ENCODE results near the gene PCBP3. TPM values are rescaled to one million over a fixed set of nuclear protein-coding genes. Genes with fewer than 3 reads are reported as not detected.
"Not testable (repeated sequence)": the region's sequence is repeated elsewhere in the genome, so short reads cannot be mapped to it uniquely, and the experiment has no call there.

The PCBP3 gene
- total RNA-seq, 4 donors from 2014 or later: 0.77 to 8.6 (median 3.2) TPM; not detected in 1

DNA sequence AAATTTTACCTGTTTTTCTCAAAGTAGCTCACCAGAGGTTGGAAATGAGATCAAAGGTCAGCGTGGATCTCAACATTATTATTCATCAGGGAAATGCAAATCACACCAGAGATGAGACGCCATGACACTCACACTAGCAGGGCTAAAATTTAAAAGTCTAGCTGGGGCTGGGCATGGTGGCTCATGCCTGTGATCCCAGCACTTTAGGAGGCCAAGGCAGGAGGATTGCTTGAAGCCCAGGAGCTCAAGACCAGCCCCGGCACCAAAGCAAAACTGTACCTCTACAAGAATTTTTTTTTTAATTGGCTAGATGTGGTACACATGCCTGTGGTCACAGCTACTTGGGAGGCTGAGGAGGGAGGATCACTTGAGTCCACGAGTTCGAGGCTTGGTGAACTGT, 41.4 kb upstream of the PCBP3 start:
- H3K9me3 ChIP-seq: peaks cover 0 to 5% of the 10 kb centered on the region in 2 donors
- no peaks in the 10 kb centered on the region for H3K36me3 ChIP-seq
- no peak for DNase-seq
- H3K27me3 ChIP-seq: no peaks in the 10 kb centered on the region
- TF ChIP-seq, protein P1, sequence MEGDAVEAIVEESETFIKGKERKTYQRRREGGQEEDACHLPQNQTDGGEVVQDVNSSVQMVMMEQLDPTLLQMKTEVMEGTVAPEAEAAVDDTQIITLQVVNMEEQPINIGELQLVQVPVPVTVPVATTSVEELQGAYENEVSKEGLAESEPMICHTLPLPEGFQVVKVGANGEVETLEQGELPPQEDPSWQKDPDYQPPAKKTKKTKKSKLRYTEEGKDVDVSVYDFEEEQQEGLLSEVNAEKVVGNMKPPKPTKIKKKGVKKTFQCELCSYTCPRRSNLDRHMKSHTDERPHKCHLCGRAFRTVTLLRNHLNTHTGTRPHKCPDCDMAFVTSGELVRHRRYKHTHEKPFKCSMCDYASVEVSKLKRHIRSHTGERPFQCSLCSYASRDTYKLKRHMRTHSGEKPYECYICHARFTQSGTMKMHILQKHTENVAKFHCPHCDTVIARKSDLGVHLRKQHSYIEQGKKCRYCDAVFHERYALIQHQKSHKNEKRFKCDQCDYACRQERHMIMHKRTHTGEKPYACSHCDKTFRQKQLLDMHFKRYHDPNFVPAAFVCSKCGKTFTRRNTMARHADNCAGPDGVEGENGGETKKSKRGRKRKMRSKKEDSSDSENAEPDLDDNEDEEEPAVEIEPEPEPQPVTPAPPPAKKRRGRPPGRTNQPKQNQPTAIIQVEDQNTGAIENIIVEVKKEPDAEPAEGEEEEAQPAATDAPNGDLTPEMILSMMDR (IDR thresholded peaks at IDR 0.05): no peak
- no peak for TF ChIP-seq POLR2A (IDR thresholded peaks at IDR 0.05)
- H3K4me3 ChIP-seq: no peak overlapping the region
- no peaks in the 10 kb centered on the region for H3K4me1 ChIP-seq
- H3K27ac ChIP-seq: no peak overlapping the region
- intact Hi-C loops (cut with DNase I; ENCODE audit: low total_unique reads): no loop called here

DNA sequence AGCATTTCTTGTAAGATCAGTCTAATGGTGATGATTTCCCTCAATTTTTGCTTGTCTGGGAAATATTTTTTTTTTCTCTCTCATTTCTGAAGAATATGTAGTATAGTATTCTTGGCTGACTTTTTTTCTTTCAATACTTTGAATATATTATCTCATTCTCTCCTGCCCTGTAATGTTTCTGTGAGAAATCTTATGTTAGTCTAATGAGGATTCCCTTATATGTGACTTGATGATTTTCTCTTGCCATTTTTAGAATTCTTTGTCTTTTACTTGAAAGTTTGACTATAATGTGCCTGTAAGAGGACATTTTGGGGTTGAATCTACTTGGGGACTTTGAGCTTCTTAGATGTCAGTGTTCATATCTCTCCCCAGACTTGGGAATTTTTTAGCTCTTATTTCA, 40.0 kb upstream of the PCBP3 start:
- peaks cover 0 to 5% of the 10 kb centered on the region in 2 donors for H3K9me3 ChIP-seq
- no peak overlapping the region for H3K27ac ChIP-seq
- no peak for DNase-seq
- H3K27me3 ChIP-seq: no peaks in the 10 kb centered on the region
- H3K36me3 ChIP-seq: no peaks in the 10 kb centered on the region
- H3K4me1 ChIP-seq: no peaks in the 10 kb centered on the region
- no peak for TF ChIP-seq POLR2A (IDR thresholded peaks at IDR 0.05)
- TF ChIP-seq, protein P1 (IDR thresholded peaks at IDR 0.05): no peak
- no peak overlapping the region for H3K4me3 ChIP-seq
- intact Hi-C loops (cut with DNase I; ENCODE audit: low total_unique reads): no loop called here

DNA sequence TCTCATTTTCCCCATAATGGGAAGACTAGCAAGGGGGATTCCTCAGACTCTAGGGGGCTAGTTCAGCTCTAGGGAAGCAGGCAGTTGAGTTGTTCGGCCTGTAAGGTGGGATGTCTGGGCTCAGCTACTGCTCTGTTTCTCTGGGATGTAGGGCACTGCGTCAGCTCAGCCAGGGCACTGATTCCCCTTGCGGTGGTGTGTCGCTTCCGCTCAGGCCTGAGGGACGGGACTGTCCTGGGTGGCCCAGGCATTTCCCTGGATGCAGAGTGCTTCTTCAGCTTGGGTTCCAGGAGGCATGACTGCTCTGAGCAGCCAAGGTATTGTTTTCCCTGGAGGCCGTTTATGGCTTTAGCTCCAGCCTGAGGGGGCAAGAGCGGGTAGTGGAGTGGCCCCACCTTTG, 38.8 kb upstream of the PCBP3 start:
- H3K4me3 ChIP-seq; H3K27ac ChIP-seq; H3K36me3 ChIP-seq; DNase-seq; H3K9me3 ChIP-seq; H3K4me1 ChIP-seq; H3K27me3 ChIP-seq; intact Hi-C loops (cut with DNase I; ENCODE audit: low total_unique reads): not testable (repeated sequence)

DNA sequence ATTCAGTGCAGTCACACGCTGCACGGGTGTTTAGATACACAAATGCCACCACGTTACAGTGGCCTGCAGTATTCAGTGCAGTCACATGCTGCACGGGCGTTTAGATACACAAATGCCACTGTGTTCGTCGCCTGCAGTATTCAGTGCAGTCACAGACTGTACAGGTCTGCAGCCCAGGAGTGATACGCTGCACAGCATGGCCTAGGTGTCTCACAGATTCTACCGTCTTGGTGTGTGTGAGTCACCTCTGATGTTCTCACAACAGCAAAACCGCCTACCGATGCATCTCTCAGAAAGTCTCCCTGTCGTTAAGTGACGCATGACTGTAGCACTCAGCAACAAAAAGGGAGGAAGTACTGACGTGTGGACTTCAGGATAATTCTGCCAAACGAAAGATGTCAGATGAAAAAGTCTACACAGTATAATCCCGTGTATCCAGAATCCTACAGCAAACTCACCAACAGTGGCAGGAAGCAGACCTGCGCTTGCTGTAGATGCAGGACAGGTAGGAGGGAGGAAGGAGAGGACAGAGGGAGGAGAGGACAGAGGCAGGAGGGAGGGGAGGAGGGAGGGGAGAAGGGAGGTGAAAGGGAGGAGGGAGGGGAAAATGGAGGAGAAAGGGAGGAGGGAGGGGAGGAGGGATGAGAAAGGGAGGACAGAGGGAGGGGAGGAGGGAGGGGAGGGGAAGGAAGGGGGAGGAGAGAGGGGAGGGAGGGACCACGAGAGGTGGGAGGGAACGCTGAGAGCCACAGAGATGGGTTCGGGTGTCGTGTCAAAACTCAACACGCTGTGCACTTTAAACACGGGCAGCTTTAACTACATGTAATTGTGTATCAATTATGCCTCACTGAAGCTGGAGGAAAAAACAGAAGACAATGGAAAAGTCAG, 36.3 kb upstream of the PCBP3 start:
- H3K27me3 ChIP-seq: no peaks in the 10 kb centered on the region
- TF ChIP-seq POLR2A (IDR thresholded peaks at IDR 0.05): no peak
- no peak overlapping the region for H3K27ac ChIP-seq
- no peaks in the 10 kb centered on the region for H3K36me3 ChIP-seq
- DNase-seq: peak in 1 of 2 donors; percentile 1
- intact Hi-C loops (cut with DNase I; ENCODE audit: low total_unique reads): no loop called here
- no peaks in the 10 kb centered on the region for H3K4me1 ChIP-seq
- H3K4me3 ChIP-seq: no peak overlapping the region
- peaks cover 0 to 5% of the 10 kb centered on the region in 2 donors for H3K9me3 ChIP-seq

DNA sequence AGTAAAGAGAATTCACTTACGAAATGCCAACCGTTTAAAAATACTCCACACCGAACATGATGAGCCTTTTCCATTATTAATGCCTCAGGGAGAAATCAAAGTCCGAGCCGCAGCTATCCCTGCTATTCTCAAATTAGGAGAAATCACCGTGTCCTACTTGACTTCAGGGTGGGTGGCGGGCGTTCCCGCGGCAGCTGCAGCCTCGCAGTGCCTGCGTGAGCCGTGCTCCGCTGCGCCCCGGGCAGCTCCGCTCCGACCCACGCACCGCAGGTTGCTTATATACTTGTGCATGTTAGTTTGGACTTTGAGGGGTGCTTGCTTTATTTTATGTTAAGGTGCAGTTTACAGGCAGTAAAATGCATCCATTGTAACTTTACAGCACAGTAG, 35.6 kb upstream of the PCBP3 start:
- Histone ChIP-seq H3K4me1 (no peaks in the 10 kb centered on the region), H3K9me3 (peaks cover 0 to 5% of the 10 kb centered on the region in 2 donors), H3K27me3 (no peaks in the 10 kb centered on the region), H3K4me3 (no peak overlapping the region), H3K27ac (no peak overlapping the region), H3K36me3 (no peaks in the 10 kb centered on the region)
- DNase-seq: no peak
- intact Hi-C loops (cut with DNase I; ENCODE audit: low total_unique reads): no loop called here
- TF ChIP-seq, protein P1 (IDR thresholded peaks at IDR 0.05): no peak
- no peak for TF ChIP-seq POLR2A (IDR thresholded peaks at IDR 0.05)

DNA sequence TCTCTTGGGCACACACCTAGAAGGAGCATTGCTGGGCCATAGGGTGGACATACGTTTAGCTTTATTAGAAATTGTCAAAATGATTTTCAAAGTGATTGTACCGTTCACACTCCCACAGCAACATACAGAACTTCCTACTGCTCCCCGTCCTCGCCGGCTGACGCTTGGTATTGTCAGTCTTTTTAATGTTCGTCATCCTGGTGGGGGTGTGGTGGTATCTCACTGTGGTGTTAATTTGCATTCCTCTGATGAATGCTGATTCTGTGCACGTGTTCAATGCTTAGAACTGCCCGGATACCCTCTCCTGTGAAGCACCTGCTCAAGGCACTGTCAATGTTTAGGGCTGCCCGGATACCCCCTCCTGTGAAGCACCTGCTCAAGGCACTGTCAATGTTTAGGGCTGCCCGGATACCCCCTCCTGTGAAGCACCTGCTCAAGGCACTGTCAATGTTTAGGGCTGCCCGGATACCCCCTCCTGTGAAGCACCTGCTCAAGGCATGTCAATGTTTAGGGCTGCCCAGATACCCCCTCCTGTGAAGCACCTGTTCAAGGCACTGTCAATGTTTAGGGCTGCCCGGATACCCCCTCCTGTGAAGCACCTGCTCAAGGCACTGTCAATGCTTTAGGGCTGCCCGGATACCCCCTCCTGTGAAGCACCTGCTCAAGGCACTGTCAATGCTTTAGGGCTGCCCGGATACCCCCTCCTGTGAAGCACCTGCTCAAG, 34.6 kb upstream of the PCBP3 start:
- H3K4me1 ChIP-seq; H3K27me3 ChIP-seq; H3K4me3 ChIP-seq; H3K36me3 ChIP-seq; intact Hi-C loops (cut with DNase I; ENCODE audit: low total_unique reads); DNase-seq; H3K9me3 ChIP-seq; H3K27ac ChIP-seq: not testable (repeated sequence)

DNA sequence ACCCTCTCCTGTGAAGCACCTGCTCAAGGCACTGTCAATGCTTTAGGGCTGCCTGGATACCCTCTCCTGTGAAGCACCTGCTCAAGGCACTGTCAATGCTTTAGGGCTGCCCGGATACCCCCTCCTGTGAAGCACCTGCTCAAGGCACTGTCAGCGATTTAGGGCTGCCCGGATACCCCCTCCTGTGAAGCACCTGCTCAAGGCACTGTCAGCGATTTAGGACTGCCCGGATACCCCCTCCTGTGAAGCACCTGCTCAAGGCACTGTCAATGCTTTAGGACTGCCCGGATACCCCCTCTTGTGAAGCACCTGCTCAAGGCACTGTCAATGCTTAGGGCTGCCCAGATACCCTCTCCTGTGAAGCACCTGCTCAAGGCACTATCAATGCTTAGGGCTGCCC, 33.9 kb upstream of the PCBP3 start:
- H3K27ac ChIP-seq; H3K36me3 ChIP-seq; H3K27me3 ChIP-seq; H3K9me3 ChIP-seq; H3K4me3 ChIP-seq; intact Hi-C loops (cut with DNase I; ENCODE audit: low total_unique reads); H3K4me1 ChIP-seq: not testable (repeated sequence)
- DNase-seq: peak in 1 of 2 donors; percentile 0
